GM23338 (cell line): ENCODE data around the gene LILRA1. TPM values are rescaled to one million over a fixed set of nuclear protein-coding genes. Genes with fewer than 3 reads are reported as not detected.

ENCODE experiments used
- ATAC-seq: fragments of 200-7000 bp; cut with Tn5 transposase; 3 replicates; pipeline ENCODE4 v1.9.1; 2020
- DNase-seq: peaks from one replicate; pipeline ENCODE4 v3.0.0-alpha.2; 2015; ENCODE audit warnings: low spot score
- H2AFZ ChIP-seq: fragments of 200-600 bp; sonication (generic); 2 replicates; pipeline ENCODE4 v1.8.0; 2016; ENCODE audit warnings: antibody characterized with exemption, mild to moderate bottlenecking, moderate library complexity
- H3F3A ChIP-seq: fragments of 200-600 bp; sonication (generic); replicated peaks from 2 replicates; pipeline ENCODE4 v1.8.0; 2017; ENCODE audit warnings: antibody characterized with exemption, mixed run types, low read depth
- H3K27ac ChIP-seq: fragments of 200-600 bp; sonication (generic); 2 replicates; pipeline ENCODE4 v1.6.1; 2016; ENCODE audit warnings: low read depth
- H3K27me3 ChIP-seq: fragments of 200-600 bp; sonication (generic); 2 replicates; pipeline ENCODE4 v1.8.0; 2016; ENCODE audit warnings: mild to moderate bottlenecking, mixed run types, moderate library complexity; ENCODE audit not compliant: insufficient read depth
- H3K36me3 ChIP-seq: fragments of 200-600 bp; sonication (generic); 2 replicates; pipeline ENCODE4 v1.8.0; 2016; ENCODE audit warnings: mild to moderate bottlenecking; ENCODE audit not compliant: insufficient read depth
- H3K4me1 ChIP-seq: fragments of 200-600 bp; sonication (generic); 2 replicates; pipeline ENCODE4 v1.8.0; 2016; ENCODE audit warnings: mild to moderate bottlenecking, moderate library complexity; ENCODE audit not compliant: insufficient read depth
- H3K4me2 ChIP-seq: fragments of 200-600 bp; sonication (generic); 2 replicates; pipeline ENCODE4 v1.7.1; 2017; ENCODE audit warnings: mixed run types
- H3K4me3 ChIP-seq: fragments of 200-600 bp; sonication (generic); 2 replicates; pipeline ENCODE4 v1.6.1; 2016; ENCODE audit warnings: mixed run types
- H3K79me2 ChIP-seq: fragments of 200-600 bp; sonication (generic); replicated peaks from 2 replicates; pipeline ENCODE4 v1.8.0; 2017; ENCODE audit warnings: mild to moderate bottlenecking; ENCODE audit not compliant: insufficient read depth
- H3K9me2 ChIP-seq: fragments of 200-600 bp; sonication (generic); 2 replicates; pipeline ENCODE4 v1.8.0; 2017; ENCODE audit not compliant: insufficient read depth
- H4K20me1 ChIP-seq: fragments of 200-600 bp; sonication (generic); replicated peaks from 2 replicates; pipeline ENCODE4 v1.8.0; 2017; ENCODE audit warnings: mild to moderate bottlenecking; ENCODE audit not compliant: insufficient read depth
- H3K27ac Mint-ChIP-seq: 2 replicates; pipeline ENCODE4 v1.8.0; 2020; ENCODE audit warnings: inconsistent platforms, mild to moderate bottlenecking, moderate library complexity, mixed read lengths
- H3K27me3 Mint-ChIP-seq: 3 replicates; pipeline ENCODE4 v1.8.0; 2022; ENCODE audit warnings: low read depth, mild to moderate bottlenecking, moderate library complexity, mixed read lengths, inconsistent platforms; ENCODE audit not compliant: insufficient read depth, poor library complexity
- H3K36me3 Mint-ChIP-seq: 3 replicates; pipeline ENCODE4 v1.8.0; 2021; ENCODE audit warnings: low read depth, mild to moderate bottlenecking, inconsistent platforms, moderate library complexity, mixed read lengths
- H3K4me1 Mint-ChIP-seq: 3 replicates; pipeline ENCODE4 v1.8.0; 2020; ENCODE audit warnings: mild to moderate bottlenecking, inconsistent platforms, mixed read lengths
- H3K4me3 Mint-ChIP-seq: 3 replicates; pipeline ENCODE4 v1.8.0; 2021; ENCODE audit warnings: moderate library complexity, mild to moderate bottlenecking, inconsistent platforms, mixed read lengths
- H3K9me3 Mint-ChIP-seq: 3 replicates; pipeline ENCODE4 v1.8.0; 2020; ENCODE audit warnings: moderate library complexity, mild to moderate bottlenecking, inconsistent platforms, mixed read lengths
- CREB1 ChIP-seq: fragments of 250-450 bp; sonication (Bioruptor Pico); IDR thresholded peaks from 2 replicates; pipeline ENCODE4 v1.5.0; 2020; ENCODE audit warnings: low read depth, mild to moderate bottlenecking, moderate library complexity
- ETS1 ChIP-seq: IDR thresholded peaks from 2 replicates; pipeline ENCODE4 v1.6.1; 2016; ENCODE audit warnings: antibody characterized with exemption
- EZH2 ChIP-seq: fragments of 200-600 bp; sonication (generic); IDR thresholded peaks from one replicate; pipeline ENCODE4 v1.8.0; 2017; ENCODE audit warnings: antibody characterized with exemption, mild to moderate bottlenecking, low read depth; ENCODE audit not compliant: unreplicated experiment
- EZH2phosphoT487 ChIP-seq: fragments of 200-600 bp; sonication (generic); IDR thresholded peaks from one replicate; pipeline ENCODE4 v1.8.1; 2018; ENCODE audit warnings: antibody characterized with exemption; ENCODE audit not compliant: unreplicated experiment
- JUNB ChIP-seq: IDR thresholded peaks from one replicate; pipeline ENCODE4 v1.6.1; 2016; ENCODE audit warnings: antibody characterized with exemption; ENCODE audit not compliant: unreplicated experiment
- NANOG ChIP-seq: IDR thresholded peaks from 2 replicates; pipeline ENCODE4 v1.6.1; 2016; ENCODE audit warnings: antibody characterized with exemption, borderline replicate concordance
- POLR2AphosphoS5 ChIP-seq: IDR thresholded peaks from 2 replicates; pipeline ENCODE4 v1.6.1; 2016; ENCODE audit warnings: antibody characterized with exemption, low read depth
- REST ChIP-seq: IDR thresholded peaks from one replicate; pipeline ENCODE4 v1.6.1; 2018; ENCODE audit warnings: antibody characterized with exemption; ENCODE audit not compliant: unreplicated experiment
- STAT1 ChIP-seq: IDR thresholded peaks from one replicate; pipeline ENCODE4 v1.6.1; 2016; ENCODE audit warnings: antibody characterized with exemption; ENCODE audit not compliant: unreplicated experiment
- ZNF114 ChIP-seq: fragments of 250-450 bp; sonication (Bioruptor Pico); IDR thresholded peaks from 2 replicates; pipeline ENCODE4 v1.5.0; 2020; ENCODE audit warnings: mild to moderate bottlenecking, moderate library complexity
- ZNF331 ChIP-seq: fragments of 250-450 bp; sonication (Bioruptor Pico); IDR thresholded peaks from 2 replicates; pipeline ENCODE4 v1.5.0; 2020; ENCODE audit warnings: low read depth, mild to moderate bottlenecking, moderate library complexity
- ZNF462 ChIP-seq: fragments of 250-450 bp; sonication (Bioruptor Pico); IDR thresholded peaks from 2 replicates; pipeline ENCODE4 v1.5.0; 2020; ENCODE audit warnings: mild to moderate bottlenecking, moderate library complexity
- polyA plus RNA-seq: library from polyadenylated mRNA; unstranded; fragments of >200 nt; fragmentation: Nextera tagmentation; extraction: Ambion mirVana; gene quantifications from 2 replicates; pipeline ENCODE4 v1.2.1, GENCODE V29; 2016
- total RNA-seq: library from RNA; depleted of rRNA; stranded (reverse); fragments of >200 nt; shearing (Covaris generic); gene quantifications from 2 replicates; pipeline ENCODE4 v1.2.3, GENCODE V29; 2014
- TF ChIP-seq, protein P1 (sequence below), 2 experiments: fragments of 200-600 bp in 1 of 2; sonication (generic) in 1 of 2; conservative IDR thresholded peaks; 2 replicates each; pipeline versions ENCODE4 v1.5.1 to v1.6.1; 2016 to 2017; ENCODE audit warnings: antibody characterized with exemption in 2 of 2, low read depth in 2 of 2, mild to moderate bottlenecking in 2 of 2, moderate library complexity in 1 of 2

Gene LILRA1
- total and polyA plus RNA-seq, 2 experiments from 2014 or later = not detected

DNA sequence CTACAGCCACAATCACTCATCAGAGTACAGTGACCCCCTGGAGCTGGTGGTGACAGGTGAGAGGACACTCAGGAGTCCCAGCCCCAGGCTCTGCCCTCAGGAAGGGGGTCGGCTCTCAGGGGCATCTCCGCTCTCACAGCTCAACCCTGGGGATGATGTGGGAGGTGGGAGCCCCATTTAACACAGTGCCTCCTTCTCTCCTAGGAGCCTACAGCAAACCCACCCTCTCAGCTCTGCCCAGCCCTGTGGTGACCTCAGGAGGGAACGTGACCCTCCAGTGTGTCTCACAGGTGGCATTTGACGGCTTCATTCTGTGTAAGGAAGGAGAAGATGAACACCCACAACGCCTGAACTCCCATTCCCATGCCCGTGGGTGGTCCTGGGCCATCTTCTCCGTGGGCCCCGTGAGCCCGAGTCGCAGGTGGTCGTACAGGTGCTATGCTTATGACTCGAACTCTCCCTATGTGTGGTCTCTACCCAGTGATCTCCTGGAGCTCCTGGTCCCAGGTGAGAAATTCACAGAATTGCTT is 18.8 kb upstream of the LILRA1 start:
- ATAC-seq = no peak
- H3K27ac Mint-ChIP-seq = no peak overlapping the region
- Histone ChIP-seq H2AFZ (no peak overlapping the region), H3K9me2 (no peaks in the 10 kb centered on the region), H3K4me2 (no peak overlapping the region), H3K27ac (no peak overlapping the region), H4K20me1 (no peaks in the 10 kb centered on the region), H3K4me3 (no peak overlapping the region), H3K79me2 (no peaks in the 10 kb centered on the region), H3K36me3 (no peaks in the 10 kb centered on the region), H3K4me1 (no peaks in the 10 kb centered on the region), H3F3A (no peaks in the 10 kb centered on the region), H3K27me3 (no peaks in the 10 kb centered on the region)
- no peak for TF ChIP-seq STAT1
- no peak for TF ChIP-seq EZH2phosphoT487
- TF ChIP-seq NANOG = no peak
- no peak for TF ChIP-seq JUNB
- no peak for TF ChIP-seq ZNF331 (CRISPR knock-in tag)
- no peak for TF ChIP-seq ETS1
- TF ChIP-seq CREB1 (CRISPR knock-in tag) = no peak
- TF ChIP-seq EZH2 = no peak
- no peak for TF ChIP-seq ZNF462 (CRISPR knock-in tag)
- no peak for TF ChIP-seq ZNF114
- TF ChIP-seq POLR2AphosphoS5 = no peak
- TF ChIP-seq, protein P1, sequence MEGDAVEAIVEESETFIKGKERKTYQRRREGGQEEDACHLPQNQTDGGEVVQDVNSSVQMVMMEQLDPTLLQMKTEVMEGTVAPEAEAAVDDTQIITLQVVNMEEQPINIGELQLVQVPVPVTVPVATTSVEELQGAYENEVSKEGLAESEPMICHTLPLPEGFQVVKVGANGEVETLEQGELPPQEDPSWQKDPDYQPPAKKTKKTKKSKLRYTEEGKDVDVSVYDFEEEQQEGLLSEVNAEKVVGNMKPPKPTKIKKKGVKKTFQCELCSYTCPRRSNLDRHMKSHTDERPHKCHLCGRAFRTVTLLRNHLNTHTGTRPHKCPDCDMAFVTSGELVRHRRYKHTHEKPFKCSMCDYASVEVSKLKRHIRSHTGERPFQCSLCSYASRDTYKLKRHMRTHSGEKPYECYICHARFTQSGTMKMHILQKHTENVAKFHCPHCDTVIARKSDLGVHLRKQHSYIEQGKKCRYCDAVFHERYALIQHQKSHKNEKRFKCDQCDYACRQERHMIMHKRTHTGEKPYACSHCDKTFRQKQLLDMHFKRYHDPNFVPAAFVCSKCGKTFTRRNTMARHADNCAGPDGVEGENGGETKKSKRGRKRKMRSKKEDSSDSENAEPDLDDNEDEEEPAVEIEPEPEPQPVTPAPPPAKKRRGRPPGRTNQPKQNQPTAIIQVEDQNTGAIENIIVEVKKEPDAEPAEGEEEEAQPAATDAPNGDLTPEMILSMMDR (conservative IDR thresholded peaks at IDR 0.05; ENCODE audit: low read depth in 2 of 2) = no peak
- TF ChIP-seq REST = no peak
- H3K4me3 Mint-ChIP-seq = no peak overlapping the region
- DNase-seq = no peak
- H3K4me1 Mint-ChIP-seq = no peaks in the 10 kb centered on the region
- peaks cover 100% of the 10 kb centered on the region for H3K9me3 Mint-ChIP-seq
- peaks cover 10% of the 10 kb centered on the region for H3K27me3 Mint-ChIP-seq
- peaks cover 22% of the 10 kb centered on the region; the same call in 2 of the 3 replicates for H3K36me3 Mint-ChIP-seq
